Adrenal gland (tissue), 12 donors: ENCODE measurements around the gene TBC1D9. TPM values are rescaled to one million over a fixed set of nuclear protein-coding genes. Genes with fewer than 3 reads are reported as not detected.

Experiments used
- DNase-seq, 7 donors: peaks; one replicate each; pipeline ENCODE4 v3.0.0-alpha.2; 2019 to 2020
- H3K27ac ChIP-seq, 5 donors: fragments of 200-600 bp; sonication (generic) in 4 of 5; 1 replicate in 3 of 5; 2 replicates in 2 of 5; pipeline versions ENCODE4 v1.5.1 to v1.8.0; 2016 to 2020; ENCODE audit warnings: mild to moderate bottlenecking in 1 of 5
- H3K27me3 ChIP-seq: fragments of 200-600 bp; 2 replicates; pipeline ENCODE4 v1.8.0; 2021
- H3K36me3 ChIP-seq, 2 donors: fragments of 200-600 bp; replicated peaks in 1 of 2; 1 replicate in 1 of 2; 2 replicates in 1 of 2; pipeline versions ENCODE4 v1.5.1 to v1.8.0; 2018 to 2022
- H3K4me1 ChIP-seq, 2 donors: fragments of 200-600 bp; replicated peaks in 1 of 2; 1 replicate in 1 of 2; 2 replicates in 1 of 2; pipeline versions ENCODE4 v1.5.1 to v1.8.0; 2018 to 2021
- H3K4me3 ChIP-seq, 4 donors: fragments of 200-600 bp; sonication (generic) in 3 of 4; one replicate each; pipeline ENCODE4 v1.5.1; 2016 to 2018
- H3K9me3 ChIP-seq, 3 donors: fragments of 200-600 bp; sonication (generic) in 1 of 3; replicated peaks in 1 of 3; 1 replicate in 2 of 3; 2 replicates in 1 of 3; pipeline versions ENCODE4 v1.5.1 to v1.8.0; 2016 to 2021
- POLR2A ChIP-seq, 2 donors: fragments of 450-650 bp; IDR thresholded peaks; one replicate each; pipeline ENCODE4 v1.6.1; 2017; ENCODE audit warnings: antibody characterized with exemption in 2 of 2, mild to moderate bottlenecking in 2 of 2, moderate library complexity in 1 of 2
- WGBS, 4 donors: extraction: QIAGEN DNeasy Blood & Tissue Kit in 2 of 4; methylation state at CpG; one replicate each; pipeline versions ENCODE4 v1.1.5 to v1.1.7; 2013 to 2017; 5-methylcytosine and 5-hydroxymethylcytosine counted together
- intact Hi-C, 2 donors: fragments of 100-400 bp; cut with DNase I; formaldehyde crosslinking; loops; one replicate each; pipeline versions ENCODE4 v1.14.1 to v1.15.0; 2022 to 2023
- polyA plus RNA-seq, 3 donors: library from polyadenylated mRNA; stranded (reverse); fragments of 200-250 nt in 2 of 3; fragments of 350-450 nt in 1 of 3; fragmentation: Illumina TruSeq in 1 of 3; extraction: RNeasy Lipid Tissue Mini Kit (QIAGEN cat#74804) in 1 of 3; gene quantifications; one replicate each; pipeline ENCODE4 v1.2.3, GENCODE V29; 2013 to 2014
- total RNA-seq, 9 donors: library from RNA; depleted of rRNA in 4 of 9; stranded (reverse); fragments of >200 nt in 4 of 9; fragments of 120-200 nt in 1 of 9; fragmentation: NEBNext Ultra II Directional in 1 of 9; extraction: Animal tissue kit (Norgen Biotek cat#: 25700) in 1 of 9; gene quantifications; one replicate each; pipeline versions ENCODE4 v1.1.0 to v1.2.4, GENCODE V29; 2013 to 2023
- TF ChIP-seq, protein P1 (sequence below), 6 experiments: fragments of 450-650 bp in 4 of 6; fragments of 200-600 bp in 2 of 6; sonication (generic) in 1 of 6; IDR thresholded peaks; 1 replicate in 5 of 6; 2 replicates in 1 of 6; pipeline versions ENCODE4 v1.5.1 to v1.8.0; 2016 to 2021; ENCODE audit warnings: antibody characterized with exemption in 6 of 6, mild to moderate bottlenecking in 2 of 6, moderate library complexity in 1 of 6
- donor health status: healthy with polysubstance abuse.
- donor health status: Bipolar disorder and iron deficiency.
- donor health status: DM: yes; HTN: yes; CAD: no.
- donor health status: DM: no; HTN: no; CAD: no.
- donor health status: DM: no; HTN: no; CAD: no.
- donor health status: DM: yes; HTN: yes; CAD: no.

TBC1D9 gene
- total and polyA plus RNA-seq, 12 donors = 3.8 to 27.7 (median 14.3) TPM

DNA sequence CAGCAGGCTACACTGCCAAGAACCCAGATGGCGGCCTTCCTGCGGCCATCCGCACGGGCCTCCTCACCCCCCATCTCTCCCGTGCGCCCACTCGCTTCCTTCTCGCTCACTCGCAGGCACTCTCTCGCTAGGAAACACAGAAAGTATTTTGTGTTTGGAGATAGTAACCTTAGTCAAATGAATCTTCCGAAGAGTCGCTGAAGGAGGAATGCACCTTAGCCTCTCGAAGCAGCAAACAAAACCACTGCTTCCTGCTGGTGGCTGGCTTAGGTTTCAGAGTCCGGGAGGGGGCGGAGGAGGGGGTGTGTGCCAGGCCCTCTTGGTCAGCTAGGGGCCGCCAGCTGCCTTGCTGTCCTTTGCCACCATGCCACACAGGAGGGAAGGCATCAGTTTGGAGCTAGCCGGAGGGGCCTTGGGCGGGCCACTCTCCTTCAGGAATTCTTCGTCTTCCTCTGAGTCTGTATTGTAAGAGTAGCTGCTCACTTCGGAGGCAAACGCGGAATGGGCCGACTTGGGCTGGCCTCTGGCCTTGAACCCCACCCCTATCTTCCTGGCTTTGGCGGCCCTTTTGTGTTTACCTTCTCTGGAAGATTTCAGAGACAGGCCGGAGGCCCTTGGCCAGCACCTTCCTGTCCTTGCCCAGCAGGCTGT is 114.3 kb downstream of the TBC1D9 start:
- 77% methylated on average over 25 of the region's 25 CpGs for WGBS, 4 donors
- no peak for TF ChIP-seq POLR2A (IDR thresholded peaks at IDR 0.05)
- TF ChIP-seq, protein P1, sequence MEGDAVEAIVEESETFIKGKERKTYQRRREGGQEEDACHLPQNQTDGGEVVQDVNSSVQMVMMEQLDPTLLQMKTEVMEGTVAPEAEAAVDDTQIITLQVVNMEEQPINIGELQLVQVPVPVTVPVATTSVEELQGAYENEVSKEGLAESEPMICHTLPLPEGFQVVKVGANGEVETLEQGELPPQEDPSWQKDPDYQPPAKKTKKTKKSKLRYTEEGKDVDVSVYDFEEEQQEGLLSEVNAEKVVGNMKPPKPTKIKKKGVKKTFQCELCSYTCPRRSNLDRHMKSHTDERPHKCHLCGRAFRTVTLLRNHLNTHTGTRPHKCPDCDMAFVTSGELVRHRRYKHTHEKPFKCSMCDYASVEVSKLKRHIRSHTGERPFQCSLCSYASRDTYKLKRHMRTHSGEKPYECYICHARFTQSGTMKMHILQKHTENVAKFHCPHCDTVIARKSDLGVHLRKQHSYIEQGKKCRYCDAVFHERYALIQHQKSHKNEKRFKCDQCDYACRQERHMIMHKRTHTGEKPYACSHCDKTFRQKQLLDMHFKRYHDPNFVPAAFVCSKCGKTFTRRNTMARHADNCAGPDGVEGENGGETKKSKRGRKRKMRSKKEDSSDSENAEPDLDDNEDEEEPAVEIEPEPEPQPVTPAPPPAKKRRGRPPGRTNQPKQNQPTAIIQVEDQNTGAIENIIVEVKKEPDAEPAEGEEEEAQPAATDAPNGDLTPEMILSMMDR (IDR thresholded peaks at IDR 0.05) = no peak
- no peaks in the 10 kb centered on the region for H3K9me3 ChIP-seq
- H3K4me3 ChIP-seq = peak overlapping the region in 1 of 4 donors; percentile 38
- no peaks in the 10 kb centered on the region for H3K4me1 ChIP-seq
- no peaks in the 10 kb centered on the region for H3K27me3 ChIP-seq
- peaks cover 0 to 20% of the 10 kb centered on the region in 2 donors for H3K36me3 ChIP-seq
- DNase-seq = no peak
- H3K27ac ChIP-seq = peak overlapping the region in 1 of 5 donors; percentile 53
- intact Hi-C loops = no loop called here

DNA sequence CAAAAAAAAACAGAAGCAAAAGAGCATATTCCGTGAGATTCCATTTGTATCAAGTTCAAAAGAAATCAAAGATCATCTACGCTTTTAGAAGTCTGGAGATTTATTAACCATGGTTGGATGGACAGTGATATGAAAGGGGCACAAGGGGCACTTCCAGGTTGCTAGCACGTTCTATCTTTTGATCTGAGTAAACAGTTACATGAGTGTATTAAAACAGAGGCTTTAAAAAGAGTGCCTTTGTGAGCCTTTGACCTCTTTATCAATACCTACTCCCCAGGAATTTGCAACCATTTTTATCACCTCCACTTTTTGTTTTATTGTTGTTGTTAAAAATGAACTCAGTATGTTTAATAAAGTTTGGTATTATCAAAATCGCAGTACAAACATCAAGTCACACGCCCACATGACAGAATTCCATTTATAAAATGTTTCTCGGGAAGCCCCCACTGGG is 115.1 kb downstream of the TBC1D9 start:
- Histone ChIP-seq H3K4me3 (peak overlapping the region in 1 of 4 donors; percentile 38), H3K27ac (peak overlapping the region in 1 of 5 donors; percentile 53), H3K4me1 (no peaks in the 10 kb centered on the region), H3K36me3 (peaks cover 0 to 20% of the 10 kb centered on the region in 2 donors), H3K27me3 (no peaks in the 10 kb centered on the region), H3K9me3 (no peaks in the 10 kb centered on the region)
- 80 to 90% (median 85%) methylated on average over 6 of the region's 6 CpGs for WGBS, 4 donors
- TF ChIP-seq, protein P1 (IDR thresholded peaks at IDR 0.05) = no peak
- no peak for TF ChIP-seq POLR2A (IDR thresholded peaks at IDR 0.05)
- DNase-seq = no peak
- intact Hi-C loops = no loop called here

DNA sequence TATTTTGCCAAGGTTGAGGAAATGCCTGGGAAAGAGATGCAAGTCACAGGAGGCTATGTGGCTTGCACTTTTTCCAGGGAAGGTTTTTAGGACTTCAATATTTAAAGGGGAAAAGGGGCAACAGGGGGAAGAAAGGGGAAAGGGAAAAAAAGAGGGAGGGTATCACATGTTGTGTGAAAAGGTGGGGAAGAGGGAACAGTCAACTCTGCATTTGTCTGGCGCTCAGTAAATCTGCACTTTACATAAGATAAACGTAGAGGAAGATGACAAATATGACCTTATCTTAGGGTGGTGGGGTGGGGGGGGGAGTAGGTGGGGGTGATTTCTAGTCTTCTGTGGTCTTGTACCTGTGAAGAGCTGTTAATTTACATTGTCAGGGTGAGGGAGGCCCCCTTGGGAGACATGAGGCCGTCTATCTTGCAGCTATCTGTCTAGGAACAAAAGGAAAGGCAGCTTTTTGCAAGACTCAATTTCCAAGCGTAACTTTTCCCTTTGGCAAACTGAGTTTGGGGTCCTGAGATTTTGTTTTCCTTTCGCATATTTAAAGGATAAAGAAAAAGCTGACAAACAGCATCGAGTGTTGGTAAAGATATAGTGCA is 115.9 kb downstream of the TBC1D9 start:
- Histone ChIP-seq H3K27me3 (no peaks in the 10 kb centered on the region), H3K4me3 (no peak overlapping the region), H3K36me3 (peaks cover 0 to 11% of the 10 kb centered on the region in 2 donors), H3K27ac (no peak overlapping the region), H3K9me3 (no peaks in the 10 kb centered on the region), H3K4me1 (no peaks in the 10 kb centered on the region)
- intact Hi-C loops = no loop called here
- 65 to 93% (median 83%) methylated on average over 6 of the region's 6 CpGs for WGBS, 4 donors
- TF ChIP-seq, protein P1 (IDR thresholded peaks at IDR 0.05) = no peak
- no peak for TF ChIP-seq POLR2A (IDR thresholded peaks at IDR 0.05)
- DNase-seq = no peak

DNA sequence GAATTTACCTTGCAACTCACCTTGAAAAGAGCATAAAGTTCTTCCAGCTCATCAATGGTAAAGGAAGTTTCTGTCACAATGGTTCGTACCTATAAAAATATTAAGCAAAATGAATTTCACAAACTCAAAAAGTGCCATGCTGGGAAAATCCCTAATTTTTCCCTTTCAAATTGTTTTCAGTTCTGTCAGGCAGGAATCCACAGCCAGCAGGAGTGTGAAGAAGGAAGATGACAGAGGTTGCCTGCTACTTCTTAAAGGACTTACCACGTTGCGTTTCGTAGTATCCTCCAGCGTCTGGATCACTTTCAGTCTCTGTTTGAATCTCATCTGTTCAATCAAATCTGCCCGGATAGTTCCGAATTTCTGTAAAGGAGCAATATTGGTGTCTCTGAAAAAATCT is 117.1 kb downstream of the TBC1D9 start:
- Histone ChIP-seq H3K9me3 (no peaks in the 10 kb centered on the region), H3K27me3 (no peaks in the 10 kb centered on the region), H3K36me3 (peaks cover 0 to 9% of the 10 kb centered on the region in 2 donors), H3K4me3 (no peak overlapping the region), H3K4me1 (no peaks in the 10 kb centered on the region), H3K27ac (no peak overlapping the region)
- WGBS, 4 donors = 93 to 95% (median 93%) methylated on average over 7 of the region's 7 CpGs
- TF ChIP-seq, protein P1 (IDR thresholded peaks at IDR 0.05) = no peak
- no peak for TF ChIP-seq POLR2A (IDR thresholded peaks at IDR 0.05)
- no peak for DNase-seq
- intact Hi-C loops = no loop called here
